ENCODE results near the gene RIPK4. TPM values are rescaled to one million over a fixed set of nuclear protein-coding genes. Genes with fewer than 3 reads are reported as not detected.

The RIPK4 gene
- total and polyA plus RNA-seq, 2 of the 13 experiments (the other 11 are each of a cell fraction or from before 2014, with no cell fraction given), result 3.1 to 4.9 TPM

DNA sequence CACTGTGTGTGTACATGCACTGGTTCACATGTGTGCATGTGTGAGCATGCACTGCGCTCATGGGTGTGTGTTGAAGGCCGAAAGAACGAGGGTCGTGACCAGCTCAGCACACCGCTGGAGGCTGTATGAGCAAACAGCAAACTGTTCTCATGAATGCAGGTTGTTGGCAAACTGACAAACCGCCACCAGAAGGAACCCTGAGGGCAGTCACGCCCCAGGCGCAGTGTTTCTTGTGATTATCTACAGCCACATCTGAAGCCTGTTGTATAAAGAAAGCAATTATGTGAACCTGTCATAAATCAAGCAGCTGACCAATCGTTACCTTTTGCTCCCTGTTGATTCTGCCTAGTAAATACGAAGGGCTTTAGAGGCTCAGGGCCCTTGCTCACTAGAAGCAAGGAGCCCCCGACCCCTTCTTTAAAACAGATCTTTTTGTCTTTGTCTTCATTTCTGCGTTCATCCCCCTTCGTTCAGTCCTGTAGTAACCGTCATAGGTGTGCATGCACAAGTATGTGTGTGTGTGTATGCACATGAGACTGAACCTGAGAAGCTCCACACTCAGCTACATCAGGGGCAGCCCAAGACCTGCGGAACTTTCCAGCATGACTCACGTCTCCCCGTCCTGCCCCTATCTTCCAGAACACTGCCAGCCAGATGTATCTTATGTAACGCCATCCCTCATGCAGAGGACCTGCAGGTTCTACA lies 16.8 kb upstream of the RIPK4 start (continued):
- TF ChIP-seq ZNF260 (CRISPR knock-in tag; IDR thresholded peaks at IDR 0.05; ENCODE audit: borderline replicate concordance, low read depth), result no peak
- no peak for TF ChIP-seq KMT2B (CRISPR knock-in tag; IDR thresholded peaks at IDR 0.05)
- TF ChIP-seq ZNF33B (CRISPR knock-in tag; IDR thresholded peaks at IDR 0.05), result no peak
- TF ChIP-seq, protein P1, sequence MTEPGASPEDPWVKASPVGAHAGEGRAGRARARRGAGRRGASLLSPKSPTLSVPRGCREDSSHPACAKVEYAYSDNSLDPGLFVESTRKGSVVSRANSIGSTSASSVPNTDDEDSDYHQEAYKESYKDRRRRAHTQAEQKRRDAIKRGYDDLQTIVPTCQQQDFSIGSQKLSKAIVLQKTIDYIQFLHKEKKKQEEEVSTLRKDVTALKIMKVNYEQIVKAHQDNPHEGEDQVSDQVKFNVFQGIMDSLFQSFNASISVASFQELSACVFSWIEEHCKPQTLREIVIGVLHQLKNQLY (CRISPR knock-in tag; IDR thresholded peaks at IDR 0.05), result 0 out of 2 replicates have a peak, but pooled peaks have one; percentile 17
- no peak for TF ChIP-seq KLF9 (CRISPR knock-in tag; IDR thresholded peaks at IDR 0.05; ENCODE audit: low read depth)
- TF ChIP-seq, protein P2, sequence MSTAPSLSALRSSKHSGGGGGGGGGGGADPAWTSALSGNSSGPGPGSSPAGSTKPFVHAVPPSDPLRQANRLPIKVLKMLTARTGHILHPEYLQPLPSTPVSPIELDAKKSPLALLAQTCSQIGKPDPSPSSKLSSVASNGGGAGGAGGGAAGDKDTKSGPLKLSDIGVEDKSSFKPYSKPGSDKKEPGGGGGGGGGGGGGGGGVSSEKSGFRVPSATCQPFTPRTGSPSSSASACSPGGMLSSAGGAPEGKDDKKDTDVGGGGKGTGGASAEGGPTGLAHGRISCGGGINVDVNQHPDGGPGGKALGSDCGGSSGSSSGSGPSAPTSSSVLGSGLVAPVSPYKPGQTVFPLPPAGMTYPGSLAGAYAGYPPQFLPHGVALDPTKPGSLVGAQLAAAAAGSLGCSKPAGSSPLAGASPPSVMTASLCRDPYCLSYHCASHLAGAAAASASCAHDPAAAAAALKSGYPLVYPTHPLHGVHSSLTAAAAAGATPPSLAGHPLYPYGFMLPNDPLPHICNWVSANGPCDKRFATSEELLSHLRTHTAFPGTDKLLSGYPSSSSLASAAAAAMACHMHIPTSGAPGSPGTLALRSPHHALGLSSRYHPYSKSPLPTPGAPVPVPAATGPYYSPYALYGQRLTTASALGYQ (CRISPR knock-in tag; IDR thresholded peaks at IDR 0.05), result no peak
- TF ChIP-seq, protein P3, sequence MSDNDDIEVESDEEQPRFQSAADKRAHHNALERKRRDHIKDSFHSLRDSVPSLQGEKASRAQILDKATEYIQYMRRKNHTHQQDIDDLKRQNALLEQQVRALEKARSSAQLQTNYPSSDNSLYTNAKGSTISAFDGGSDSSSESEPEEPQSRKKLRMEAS (IDR thresholded peaks at IDR 0.05), result no peak
- no peak for TF ChIP-seq CBX5 (CRISPR knock-in tag; IDR thresholded peaks at IDR 0.05; ENCODE audit: borderline replicate concordance)
- TF ChIP-seq ZNF720 (CRISPR knock-in tag; IDR thresholded peaks at IDR 0.05), result no peak
- TF ChIP-seq, protein P4, sequence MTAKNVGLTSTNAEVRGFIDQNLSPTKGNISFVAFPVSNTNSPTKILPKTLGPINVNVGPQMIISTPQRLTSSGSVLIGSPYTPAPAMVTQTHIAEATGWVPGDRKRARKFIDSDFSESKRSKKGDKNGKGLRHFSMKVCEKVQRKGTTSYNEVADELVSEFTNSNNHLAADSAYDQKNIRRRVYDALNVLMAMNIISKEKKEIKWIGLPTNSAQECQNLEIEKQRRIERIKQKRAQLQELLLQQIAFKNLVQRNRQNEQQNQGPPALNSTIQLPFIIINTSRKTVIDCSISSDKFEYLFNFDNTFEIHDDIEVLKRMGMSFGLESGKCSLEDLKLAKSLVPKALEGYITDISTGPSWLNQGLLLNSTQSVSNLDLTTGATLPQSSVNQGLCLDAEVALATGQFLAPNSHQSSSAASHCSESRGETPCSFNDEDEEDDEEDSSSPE (CRISPR knock-in tag; IDR thresholded peaks at IDR 0.05), result no peak
- no peak for TF ChIP-seq ZNF335 (CRISPR knock-in tag; IDR thresholded peaks at IDR 0.05)
- TF ChIP-seq GATA4 (IDR thresholded peaks at IDR 0.05; ENCODE audit: borderline replicate concordance, low read depth), result no peak
- TF ChIP-seq FOXA3 (CRISPR knock-in tag; IDR thresholded peaks at IDR 0.05), result peak; percentile 19; the same call in 1 of the 2 replicates
- TF ChIP-seq STAG1 (CRISPR knock-in tag; IDR thresholded peaks at IDR 0.05), result no peak
- TF ChIP-seq, protein P5, sequence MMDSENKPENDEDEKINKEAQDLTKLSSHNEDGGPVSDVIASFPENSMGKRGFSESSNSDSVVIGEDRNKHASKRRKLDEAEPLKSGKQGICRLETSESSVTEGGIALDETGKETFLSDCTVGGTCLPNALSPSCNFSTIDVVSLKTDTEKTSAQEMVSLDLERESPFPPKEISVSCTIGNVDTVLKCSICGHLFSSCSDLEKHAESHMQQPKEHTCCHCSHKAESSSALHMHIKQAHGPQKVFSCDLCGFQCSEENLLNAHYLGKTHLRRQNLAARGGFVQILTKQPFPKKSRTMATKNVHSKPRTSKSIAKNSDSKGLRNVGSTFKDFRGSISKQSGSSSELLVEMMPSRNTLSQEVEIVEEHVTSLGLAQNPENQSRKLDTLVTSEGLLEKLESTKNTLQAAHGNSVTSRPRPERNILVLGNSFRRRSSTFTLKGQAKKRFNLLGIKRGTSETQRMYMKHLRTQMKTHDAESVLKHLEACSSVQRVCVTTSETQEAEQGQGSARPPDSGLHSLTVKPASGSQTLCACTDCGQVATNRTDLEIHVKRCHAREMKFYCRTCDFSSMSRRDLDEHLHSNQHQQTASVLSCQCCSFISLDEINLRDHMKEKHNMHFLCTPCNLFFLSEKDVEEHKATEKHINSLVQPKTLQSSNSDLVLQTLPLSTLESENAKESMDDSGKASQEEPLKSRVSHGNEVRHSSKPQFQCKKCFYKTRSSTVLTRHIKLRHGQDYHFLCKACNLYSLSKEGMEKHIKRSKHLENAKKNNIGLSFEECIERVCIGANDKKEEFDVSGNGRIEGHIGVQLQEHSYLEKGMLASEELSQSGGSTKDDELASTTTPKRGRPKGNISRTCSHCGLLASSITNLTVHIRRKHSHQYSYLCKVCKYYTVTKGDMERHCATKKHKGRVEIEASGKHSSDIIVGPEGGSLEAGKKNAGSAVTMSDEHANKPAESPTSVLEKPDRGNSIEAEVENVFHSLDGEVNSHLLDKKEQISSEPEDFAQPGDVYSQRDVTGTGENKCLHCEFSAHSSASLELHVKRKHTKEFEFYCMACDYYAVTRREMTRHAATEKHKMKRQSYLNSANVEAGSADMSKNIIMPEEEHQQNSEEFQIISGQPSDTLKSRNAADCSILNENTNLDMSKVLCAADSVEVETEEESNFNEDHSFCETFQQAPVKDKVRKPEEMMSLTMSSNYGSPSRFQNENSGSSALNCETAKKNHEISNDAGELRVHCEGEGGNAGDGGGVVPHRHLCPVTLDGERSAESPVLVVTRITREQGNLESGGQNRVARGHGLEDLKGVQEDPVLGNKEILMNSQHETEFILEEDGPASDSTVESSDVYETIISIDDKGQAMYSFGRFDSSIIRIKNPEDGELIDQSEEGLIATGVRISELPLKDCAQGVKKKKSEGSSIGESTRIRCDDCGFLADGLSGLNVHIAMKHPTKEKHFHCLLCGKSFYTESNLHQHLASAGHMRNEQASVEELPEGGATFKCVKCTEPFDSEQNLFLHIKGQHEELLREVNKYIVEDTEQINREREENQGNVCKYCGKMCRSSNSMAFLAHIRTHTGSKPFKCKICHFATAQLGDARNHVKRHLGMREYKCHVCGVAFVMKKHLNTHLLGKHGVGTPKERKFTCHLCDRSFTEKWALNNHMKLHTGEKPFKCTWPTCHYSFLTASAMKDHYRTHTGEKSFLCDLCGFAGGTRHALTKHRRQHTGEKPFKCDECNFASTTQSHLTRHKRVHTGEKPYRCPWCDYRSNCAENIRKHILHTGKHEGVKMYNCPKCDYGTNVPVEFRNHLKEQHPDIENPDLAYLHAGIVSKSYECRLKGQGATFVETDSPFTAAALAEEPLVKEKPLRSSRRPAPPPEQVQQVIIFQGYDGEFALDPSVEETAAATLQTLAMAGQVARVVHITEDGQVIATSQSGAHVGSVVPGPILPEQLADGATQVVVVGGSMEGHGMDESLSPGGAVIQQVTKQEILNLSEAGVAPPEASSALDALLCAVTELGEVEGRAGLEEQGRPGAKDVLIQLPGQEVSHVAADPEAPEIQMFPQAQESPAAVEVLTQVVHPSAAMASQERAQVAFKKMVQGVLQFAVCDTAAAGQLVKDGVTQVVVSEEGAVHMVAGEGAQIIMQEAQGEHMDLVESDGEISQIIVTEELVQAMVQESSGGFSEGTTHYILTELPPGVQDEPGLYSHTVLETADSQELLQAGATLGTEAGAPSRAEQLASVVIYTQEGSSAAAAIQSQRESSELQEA (CRISPR knock-in tag; IDR thresholded peaks at IDR 0.05; ENCODE audit: not compliant biosample characterization), result no peak
- TF ChIP-seq FOSL2 (CRISPR knock-in tag; IDR thresholded peaks at IDR 0.05), result peak; percentile 78
- no peak for TF ChIP-seq ZNF24 (IDR thresholded peaks at IDR 0.05)
